Astrocyte (in vitro differentiated cells and primary cell): ENCODE measurements around the gene LDHD.

Experiments
- CTCF ChIP-seq: IDR thresholded peaks from 2 replicates; pipeline ENCODE4 v1.5.1; 2011; ENCODE audit warnings: low read depth, mild to moderate bottlenecking, inconsistent platforms, low read length, moderate library complexity; ENCODE audit not compliant: insufficient read depth
- EZH2 ChIP-seq: IDR thresholded peaks from 2 replicates; pipeline ENCODE4 v1.6.1; 2012; ENCODE audit warnings: mild to moderate bottlenecking, low read length, inconsistent platforms; ENCODE audit not compliant: insufficient read depth

- TF ChIP-seq CTCF (no peak), EZH2 (no peak)
Measured at GRCh38 chr16:75095204-75095621, 21.4 kb downstream of the LDHD start.
